Right cardiac atrium (tissue), 5 donors: Measurements from ENCODE around the gene ADAMTSL3. TPM values are rescaled to one million over a fixed set of nuclear protein-coding genes. Genes with fewer than 3 reads are reported as not detected.

Experiments
- ATAC-seq, 2 donors: fragments of 200-7000 bp; cut with Tn5 transposase; one replicate each; pipeline versions ENCODE4 v1.8.0 to v1.9.1; 2020; ENCODE audit warnings: moderate library complexity in 2 of 2, mild to moderate bottlenecking in 1 of 2
- DNase-seq, 3 donors: peaks; one replicate each; pipeline ENCODE4 v3.0.0-alpha.2; 2020
- H3K27ac ChIP-seq: one replicate; pipeline ENCODE4 v1.5.1; 2013; ENCODE audit warnings: mild to moderate bottlenecking, low read length, control low read depth, moderate library complexity
- H3K27me3 ChIP-seq: one replicate; pipeline ENCODE4 v1.6.1; 2013; ENCODE audit not compliant: control insufficient read depth, insufficient read depth
- H3K4me1 ChIP-seq: one replicate; pipeline ENCODE4 v1.6.1; 2013; ENCODE audit warnings: low read length; ENCODE audit not compliant: control insufficient read depth, insufficient read depth
- H3K4me3 ChIP-seq: one replicate; pipeline ENCODE4 v1.5.1; 2013; ENCODE audit warnings: low read length, control low read depth
- H3K9me3 ChIP-seq: one replicate; pipeline ENCODE4 v1.6.1; 2013; ENCODE audit warnings: low read length; ENCODE audit not compliant: control insufficient read depth
- WGBS: extraction: QIAGEN DNeasy Blood & Tissue Kit; methylation state at CpG from one replicate; pipeline ENCODE4 v1.1.7; 2013; 5-methylcytosine and 5-hydroxymethylcytosine counted together
- intact Hi-C, 4 donors: fragments of 100-400 bp; cut with DNase I; formaldehyde crosslinking; loops; one replicate each; pipeline versions ENCODE4 v1.11.0 to v1.14.0; 2022 to 2023
- polyA plus RNA-seq: library from polyadenylated mRNA; stranded (reverse); fragments of 200-250 nt; gene quantifications from one replicate; pipeline ENCODE4 v1.2.3, GENCODE V29; 2013
- total RNA-seq, 4 donors: library from RNA; stranded (reverse); fragmentation: NEBNext Ultra II Directional; extraction: Animal tissue kit (Norgen Biotek cat#: 25700); gene quantifications; one replicate each; pipeline ENCODE4 v1.2.1, GENCODE V29; 2021
- donor health status: healthy with polysubstance abuse.
- donor health status: DM: no; HTN: yes; CAD: no.
- donor health status: DM: no; HTN: no; CAD: no.
- donor health status: DM: no; HTN: yes; CAD: no; lungs with severe emphysema.
- donor health status: DM: yes; HTN: yes; CAD: no.

ADAMTSL3 gene
- total and polyA plus RNA-seq, 5 donors, result 4.7 to 50.2 (median 46.9) TPM

DNA sequence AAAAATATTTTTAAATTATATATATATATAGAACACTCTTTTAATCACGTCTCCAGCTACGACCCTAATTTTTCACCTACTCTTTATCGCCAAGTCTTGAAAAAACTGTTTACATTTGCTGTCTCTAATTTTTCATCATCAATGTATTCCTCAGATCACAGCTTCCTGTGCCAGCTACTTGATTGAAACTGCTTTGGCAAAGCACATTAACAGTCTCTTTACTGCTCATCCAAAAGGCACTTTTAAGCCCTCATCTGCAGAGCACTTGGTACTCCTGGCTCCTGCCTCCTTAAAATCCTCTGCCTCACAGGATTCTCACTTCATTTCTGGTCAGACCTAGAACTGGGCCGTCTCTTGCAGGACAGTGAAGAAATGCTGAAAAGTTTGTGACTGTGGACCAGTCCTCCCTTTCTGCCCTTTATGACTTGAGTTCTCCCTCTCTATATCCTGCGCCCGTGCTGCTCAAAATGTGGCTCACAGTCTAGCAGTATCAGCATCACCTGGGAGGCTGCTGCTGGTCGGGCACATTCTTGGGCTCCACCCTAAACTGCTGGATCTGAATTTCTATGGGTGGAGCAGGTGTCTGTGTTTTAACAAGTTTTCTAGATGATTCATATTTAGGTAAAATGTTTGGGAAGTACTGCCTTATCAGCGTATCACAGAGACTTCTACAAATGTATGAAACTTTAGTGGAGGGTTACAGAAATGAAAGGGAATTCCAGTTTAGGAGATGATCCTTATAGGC, 196.8 kb downstream of the ADAMTSL3 start:
- 69% methylated on average over 8 of the region's 8 CpGs for WGBS
- intact Hi-C loops, result no loop called here
- no peak overlapping the region for H3K4me3 ChIP-seq
- H3K4me1 ChIP-seq, result peaks cover 6% of the 10 kb centered on the region
- ATAC-seq, result no peak
- no peaks in the 10 kb centered on the region for H3K9me3 ChIP-seq
- H3K27me3 ChIP-seq, result no peaks in the 10 kb centered on the region
- peak overlapping the region; percentile 9 for H3K27ac ChIP-seq
- no peak for DNase-seq

DNA sequence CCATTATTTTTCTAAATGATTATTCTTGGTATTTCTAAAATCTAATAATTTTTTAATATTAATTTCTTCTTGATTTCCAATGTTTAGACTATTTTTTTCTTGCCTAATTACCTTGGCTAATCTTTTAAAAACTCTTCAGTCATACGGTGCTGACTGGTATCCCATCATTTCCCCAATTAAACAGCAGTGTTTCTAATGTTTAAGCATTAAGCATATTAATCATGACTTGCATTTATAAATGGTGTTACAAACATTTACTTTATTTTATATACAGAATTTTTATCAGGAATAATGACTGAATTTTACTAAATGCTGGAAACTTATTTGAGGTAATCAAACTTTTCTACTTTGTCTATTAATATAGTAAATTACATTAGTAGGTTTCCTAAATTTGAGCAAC, 199.3 kb downstream of the ADAMTSL3 start:
- Histone ChIP-seq H3K4me3 (no peak overlapping the region), H3K4me1 (peaks cover 3% of the 10 kb centered on the region), H3K27ac (no peak overlapping the region), H3K27me3 (no peaks in the 10 kb centered on the region), H3K9me3 (no peaks in the 10 kb centered on the region)
- intact Hi-C loops, result no loop called here
- DNase-seq, result no peak
- ATAC-seq, result no peak
- 93% methylated on average over 1 of the region's 1 CpG for WGBS

DNA sequence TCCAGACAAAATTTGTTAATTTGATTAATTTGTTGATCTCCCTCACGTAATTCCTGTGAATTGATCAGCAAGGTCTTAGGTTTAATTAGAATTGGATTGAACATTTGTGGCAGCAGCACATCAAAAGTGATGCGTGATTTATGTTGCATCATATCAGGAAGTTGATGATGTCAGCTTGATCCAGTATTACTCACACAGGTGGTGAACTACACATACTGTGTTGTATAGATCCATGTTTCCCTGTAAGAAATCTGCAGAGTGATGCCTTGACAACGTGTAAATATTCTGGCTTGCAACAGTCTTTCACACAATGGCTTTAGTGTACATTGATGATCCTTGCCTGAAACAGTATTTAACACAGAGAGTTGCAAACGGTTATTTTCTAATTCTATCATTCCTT, 200.4 kb downstream of the ADAMTSL3 start:
- no peak overlapping the region for H3K27ac ChIP-seq
- 75% methylated on average over 4 of the region's 4 CpGs for WGBS

DNA sequence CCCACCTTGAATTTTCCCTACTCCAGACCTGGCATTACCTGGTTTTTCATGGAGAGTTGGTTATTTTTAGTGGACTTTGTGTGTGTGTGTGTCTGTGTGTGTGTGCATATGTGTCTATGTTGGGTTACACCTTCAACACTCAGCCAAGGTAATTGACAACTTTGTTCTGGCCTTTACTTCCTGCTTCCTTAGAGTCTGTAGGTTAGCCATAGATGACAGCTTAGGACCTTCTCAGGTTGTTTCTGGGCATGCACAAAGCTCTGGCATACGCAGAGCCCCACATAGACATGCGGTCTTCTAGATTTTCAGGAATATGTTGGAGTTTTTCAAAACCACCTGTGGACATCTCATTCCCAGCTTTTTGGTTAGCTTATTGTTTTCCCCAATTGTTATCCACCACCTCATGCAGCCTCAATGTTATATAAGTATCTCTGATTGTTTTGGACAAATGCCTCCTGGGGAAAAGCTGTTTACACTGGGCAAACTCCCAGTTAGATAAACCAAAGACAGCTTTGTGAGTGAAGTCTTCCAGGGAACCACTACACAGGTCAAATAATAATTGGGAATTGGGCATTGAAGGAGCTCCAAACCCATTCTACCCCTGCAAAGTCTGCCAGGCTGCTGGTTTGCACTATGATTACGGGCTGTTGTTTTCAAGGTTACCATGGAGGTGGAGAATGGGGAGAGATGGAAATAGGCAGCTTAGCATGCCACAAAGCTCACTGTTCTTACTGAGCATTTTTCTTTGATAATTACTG, 201.2 kb downstream of the ADAMTSL3 start:
- H3K27ac ChIP-seq, result peak overlapping the region; percentile 30

More for the DNA sequence above, 200.4 kb downstream of the ADAMTSL3 start:
- H3K9me3 ChIP-seq, result no peaks in the 10 kb centered on the region
- intact Hi-C loops, result no loop called here
- ATAC-seq, result no peak
- H3K4me1 ChIP-seq, result peaks cover 3% of the 10 kb centered on the region
- no peaks in the 10 kb centered on the region for H3K27me3 ChIP-seq
- DNase-seq, result no peak
- no peak overlapping the region for H3K4me3 ChIP-seq

GRCh38 chr15:83855956-83856355, 202.0 kb downstream of the ADAMTSL3 start:
- H3K4me3 ChIP-seq, result no peak overlapping the region
- ATAC-seq (no peak), DNase-seq (no peak)
- H3K27ac ChIP-seq, result no peak overlapping the region
- 41% methylated on average over 1 of the region's 1 CpG for WGBS
- no peaks in the 10 kb centered on the region for H3K27me3 ChIP-seq
- intact Hi-C loops, result no loop called here
- no peaks in the 10 kb centered on the region for H3K4me1 ChIP-seq
- no peaks in the 10 kb centered on the region for H3K9me3 ChIP-seq

More for the DNA sequence above, 201.2 kb downstream of the ADAMTSL3 start:
- no peak overlapping the region for H3K4me3 ChIP-seq
- H3K4me1 ChIP-seq, result peaks cover 3% of the 10 kb centered on the region
- H3K9me3 ChIP-seq, result no peaks in the 10 kb centered on the region
- DNase-seq (peak in 1 of 3 donors; percentile 64), ATAC-seq (peak; percentile 87 to 93)
- intact Hi-C loops, result no loop called here
- whole genome bisulfite sequencing, result 63% methylated on average over 3 of the region's 3 CpGs
- no peaks in the 10 kb centered on the region for H3K27me3 ChIP-seq

DNA sequence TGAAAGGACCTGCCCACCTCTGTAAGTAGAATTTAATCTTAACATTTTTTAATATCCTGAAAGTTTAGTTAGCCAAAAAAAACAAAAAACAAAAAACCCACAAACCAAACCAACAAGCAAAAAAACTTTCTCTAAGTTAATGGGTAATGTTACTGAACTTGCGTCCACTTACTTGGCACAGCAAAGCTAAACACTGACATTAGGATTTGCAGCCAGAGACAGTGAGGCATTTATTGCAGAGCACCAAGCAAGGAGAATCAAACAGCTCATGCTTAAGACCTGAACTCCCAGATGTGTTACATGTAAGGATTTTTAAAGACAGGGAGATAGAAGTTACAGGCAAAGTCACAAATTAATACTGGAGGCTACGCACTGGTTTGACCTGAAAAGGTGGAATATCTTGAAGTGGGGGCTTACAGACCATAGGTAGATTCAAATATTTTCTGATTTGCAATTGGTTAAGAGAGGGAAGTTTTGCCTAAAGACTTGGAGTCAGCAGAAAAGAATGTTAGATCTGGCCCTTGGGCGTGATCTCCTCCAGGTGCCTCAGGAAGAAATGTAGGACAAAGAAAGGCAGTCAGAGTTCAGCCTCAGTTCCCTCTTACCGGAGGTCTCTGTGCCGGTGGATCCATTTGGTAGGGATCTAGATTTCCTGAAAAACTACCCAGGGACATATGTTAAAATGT, 205.0 kb downstream of the ADAMTSL3 start:
- no peak overlapping the region for H3K4me3 ChIP-seq
- ATAC-seq, result no peak
- no peak overlapping the region for H3K27ac ChIP-seq
- no peak for DNase-seq
- no peaks in the 10 kb centered on the region for H3K27me3 ChIP-seq
- intact Hi-C loops, result no loop called here
- no peaks in the 10 kb centered on the region for H3K4me1 ChIP-seq
- no peaks in the 10 kb centered on the region for H3K9me3 ChIP-seq
- 85% methylated on average over 5 of the region's 5 CpGs for WGBS

GRCh38 chr15:83866692-83867091, 212.8 kb downstream of the ADAMTSL3 start:
- no peak for ATAC-seq
- H3K4me1 ChIP-seq, result peaks cover 4% of the 10 kb centered on the region
- no peaks in the 10 kb centered on the region for H3K27me3 ChIP-seq
- H3K27ac ChIP-seq, result no peak overlapping the region
- DNase-seq, result no peak
- no peak overlapping the region for H3K4me3 ChIP-seq
- no peaks in the 10 kb centered on the region for H3K9me3 ChIP-seq
- intact Hi-C loops, result no loop called here
- 49% methylated on average over 1 of the region's 1 CpG for WGBS

DNA sequence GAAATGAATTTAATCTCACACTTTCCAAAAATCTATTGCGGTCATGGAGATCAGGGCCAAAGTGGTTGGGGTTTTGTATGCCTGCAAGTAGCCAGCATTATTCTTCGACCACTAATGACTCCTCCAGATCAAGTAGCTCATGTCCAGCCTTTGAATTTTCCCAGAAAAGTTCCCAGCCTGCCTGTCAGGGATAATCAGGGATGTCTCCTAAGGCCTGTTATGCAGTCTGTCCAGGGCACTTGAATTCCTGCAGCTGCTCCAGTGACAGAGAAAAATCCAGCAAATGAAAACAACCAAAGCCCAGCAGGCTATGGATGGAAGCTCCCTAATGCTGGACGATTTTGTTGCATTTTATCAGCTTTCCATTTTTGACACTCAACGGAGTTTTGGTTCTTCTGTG, 215.4 kb downstream of the ADAMTSL3 start:
- H3K4me3 ChIP-seq, result no peak overlapping the region
- H3K27ac ChIP-seq, result no peak overlapping the region
- DNase-seq, result no peak
- intact Hi-C loops, result no loop called here
- H3K27me3 ChIP-seq, result no peaks in the 10 kb centered on the region
- peak; percentile 20 to 81 for ATAC-seq
- WGBS, result 53% methylated on average over 4 of the region's 4 CpGs
- H3K4me1 ChIP-seq, result peaks cover 4% of the 10 kb centered on the region
- no peaks in the 10 kb centered on the region for H3K9me3 ChIP-seq

DNA sequence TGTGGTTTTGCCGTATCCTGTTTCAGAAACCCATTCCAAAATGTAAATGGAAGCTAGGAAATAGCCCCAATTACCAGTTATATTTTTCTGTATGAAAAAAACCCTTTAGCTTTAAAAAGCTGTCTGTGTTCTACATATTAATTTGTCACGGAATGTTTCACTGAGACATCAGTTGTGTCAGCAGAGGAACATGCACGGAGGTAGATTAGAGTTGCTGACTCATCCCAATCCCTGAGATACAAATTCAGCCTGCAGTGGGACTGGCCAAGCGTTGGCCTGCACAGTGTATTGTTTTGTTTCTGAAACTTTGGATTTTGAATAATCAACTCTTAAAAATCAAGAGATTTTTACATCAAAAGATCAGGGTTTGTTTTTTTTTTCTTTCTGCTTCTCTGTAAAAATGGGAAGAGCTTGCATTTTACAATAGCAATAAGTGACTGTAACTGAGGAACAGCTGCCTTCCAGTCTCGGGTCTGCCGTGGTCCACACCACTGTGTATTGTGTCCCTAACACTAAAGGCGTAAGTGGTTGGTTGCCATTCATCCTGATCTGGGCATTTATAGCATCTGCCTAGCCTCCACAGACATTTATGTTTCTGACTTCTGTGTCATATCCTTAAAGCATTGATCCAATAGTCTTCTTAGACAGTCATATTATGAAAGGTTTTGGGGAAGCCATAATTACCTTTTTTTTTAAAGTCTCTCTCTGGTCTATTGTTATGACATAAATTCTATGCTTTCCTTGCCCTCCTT, 218.1 kb downstream of the ADAMTSL3 start:
- ATAC-seq (peak; percentile 62 to 67), DNase-seq (no peak)
- WGBS, result 60% methylated on average over 7 of the region's 7 CpGs

GRCh38 chr15:83873966-83874365, 220.0 kb downstream of the ADAMTSL3 start:
- peak in 2 of 3 donors; percentile 69 to 71 for DNase-seq
- H3K4me3 ChIP-seq, result no peak overlapping the region
- no peaks in the 10 kb centered on the region for H3K27me3 ChIP-seq
- H3K9me3 ChIP-seq, result no peaks in the 10 kb centered on the region
- 82% methylated on average over 7 of the region's 7 CpGs for WGBS
- intact Hi-C loops, result no loop called here
- H3K27ac ChIP-seq, result no peak overlapping the region
- H3K4me1 ChIP-seq, result peaks cover 4% of the 10 kb centered on the region
- ATAC-seq, result peak; percentile 12 to 13

More for the DNA sequence above, 218.1 kb downstream of the ADAMTSL3 start:
- intact Hi-C loops, result no loop called here
- H3K9me3 ChIP-seq, result no peaks in the 10 kb centered on the region
- H3K4me1 ChIP-seq, result peaks cover 4% of the 10 kb centered on the region
- H3K27ac ChIP-seq, result no peak overlapping the region
- no peaks in the 10 kb centered on the region for H3K27me3 ChIP-seq
- no peak overlapping the region for H3K4me3 ChIP-seq
